Measurements from ENCODE around the gene IFFO2.

IFFO2 gene

GRCh38 chr1:18943162-18943561 lies 13.3 kb downstream of the IFFO2 start:
- TF ChIP-seq CTCF (IDR thresholded peaks at IDR 0.05), result no peak

DNA sequence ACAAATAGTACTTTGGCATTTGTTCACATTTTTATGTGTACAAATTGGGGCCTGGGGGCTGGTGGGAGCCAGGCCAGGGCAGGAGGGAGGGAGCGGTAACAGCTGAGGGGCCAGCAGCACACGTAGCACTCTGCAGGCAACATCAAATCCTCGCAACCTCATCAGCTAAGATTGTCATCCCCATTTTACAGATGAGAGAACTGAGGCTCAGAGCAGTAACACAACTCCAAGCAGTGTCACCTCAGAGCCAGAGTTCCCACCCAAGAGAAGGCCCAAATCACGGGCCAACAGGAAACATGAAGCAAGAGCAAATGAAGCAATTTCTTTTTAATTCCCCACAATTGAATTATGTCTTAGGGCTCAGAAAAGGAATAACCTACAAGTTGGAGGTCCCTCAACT lies 14.1 kb downstream of the IFFO2 start:
- TF ChIP-seq CTCF (IDR thresholded peaks at IDR 0.05), result no peak

DNA sequence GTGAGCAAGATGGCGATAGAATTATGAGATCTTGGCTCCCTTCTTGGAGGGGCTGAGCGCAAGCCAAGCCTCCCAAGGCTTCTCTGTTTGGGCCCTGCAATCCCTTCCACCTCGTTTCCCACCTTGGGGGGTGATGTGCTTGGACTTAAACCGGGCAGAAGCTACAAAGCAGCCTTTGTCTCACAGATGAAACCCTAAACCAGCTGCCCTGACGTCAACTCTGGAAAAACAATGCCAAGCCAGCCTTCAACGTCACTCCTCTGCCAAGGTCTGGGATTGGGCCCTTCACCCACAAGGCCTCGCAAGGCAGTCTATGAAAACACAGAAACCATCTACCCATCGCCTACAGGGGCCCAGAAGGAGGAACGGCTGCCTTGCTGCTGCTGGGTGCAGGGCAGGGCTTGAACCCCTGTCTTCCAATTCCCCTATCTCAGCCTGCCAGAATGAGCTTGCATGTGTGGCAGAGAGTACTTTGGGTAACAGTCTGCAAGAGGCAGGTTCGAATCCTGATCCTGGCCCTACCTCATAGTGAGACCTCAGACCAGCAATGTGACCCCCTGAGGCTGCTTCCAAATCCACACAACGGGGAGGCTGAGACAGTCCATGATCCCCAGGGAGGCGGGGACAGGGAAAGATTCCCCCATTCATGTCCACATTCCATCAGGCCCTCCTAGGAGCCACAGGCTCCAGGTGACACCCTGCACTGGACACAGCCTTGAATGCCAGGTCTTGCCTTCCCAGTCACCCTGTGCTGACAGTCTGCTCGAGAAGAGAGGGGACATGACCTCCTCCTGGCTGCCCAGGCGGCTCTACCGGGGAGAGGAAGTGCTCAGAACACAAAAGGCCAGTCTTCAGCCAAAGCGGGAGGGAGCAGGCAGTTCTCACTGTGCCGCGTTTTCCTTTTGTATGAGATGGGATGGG lies 15.0 kb downstream of the IFFO2 start:
- no peak for TF ChIP-seq CTCF (IDR thresholded peaks at IDR 0.05)

DNA sequence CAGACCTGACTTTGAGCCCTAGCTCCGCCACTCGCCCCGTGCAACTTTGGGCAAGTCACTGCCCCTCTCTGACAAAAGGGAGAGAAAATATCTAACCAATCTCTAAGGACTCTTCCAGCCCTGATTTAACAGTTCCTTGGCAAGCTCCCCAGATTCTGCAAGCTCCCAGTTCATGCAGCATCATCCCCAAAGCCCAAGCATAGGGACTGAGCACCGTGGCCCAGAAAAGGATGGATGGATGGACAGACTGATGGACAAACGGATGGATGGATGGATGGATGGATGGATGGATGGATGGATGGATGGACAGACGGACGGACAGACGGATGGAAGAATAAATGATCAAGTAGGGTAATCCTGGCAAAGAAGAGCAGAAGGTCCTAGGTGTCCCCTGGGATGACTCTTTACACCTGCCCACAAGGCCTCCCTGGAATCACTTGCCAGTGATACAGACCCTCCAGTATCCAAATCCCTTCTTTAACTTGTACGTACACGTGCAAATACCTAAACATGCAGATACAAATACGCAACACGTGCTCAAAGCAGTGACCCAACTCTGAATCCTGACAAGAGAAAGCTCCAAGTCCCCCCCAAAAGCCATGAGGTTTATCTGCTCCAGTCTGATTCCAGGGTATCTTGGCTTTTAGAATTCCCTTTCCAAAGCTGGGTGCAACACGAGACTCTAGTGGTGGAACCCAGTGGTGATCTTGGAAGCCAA lies 16.0 kb downstream of the IFFO2 start:
- TF ChIP-seq CTCF (IDR thresholded peaks at IDR 0.05), result no peak

DNA sequence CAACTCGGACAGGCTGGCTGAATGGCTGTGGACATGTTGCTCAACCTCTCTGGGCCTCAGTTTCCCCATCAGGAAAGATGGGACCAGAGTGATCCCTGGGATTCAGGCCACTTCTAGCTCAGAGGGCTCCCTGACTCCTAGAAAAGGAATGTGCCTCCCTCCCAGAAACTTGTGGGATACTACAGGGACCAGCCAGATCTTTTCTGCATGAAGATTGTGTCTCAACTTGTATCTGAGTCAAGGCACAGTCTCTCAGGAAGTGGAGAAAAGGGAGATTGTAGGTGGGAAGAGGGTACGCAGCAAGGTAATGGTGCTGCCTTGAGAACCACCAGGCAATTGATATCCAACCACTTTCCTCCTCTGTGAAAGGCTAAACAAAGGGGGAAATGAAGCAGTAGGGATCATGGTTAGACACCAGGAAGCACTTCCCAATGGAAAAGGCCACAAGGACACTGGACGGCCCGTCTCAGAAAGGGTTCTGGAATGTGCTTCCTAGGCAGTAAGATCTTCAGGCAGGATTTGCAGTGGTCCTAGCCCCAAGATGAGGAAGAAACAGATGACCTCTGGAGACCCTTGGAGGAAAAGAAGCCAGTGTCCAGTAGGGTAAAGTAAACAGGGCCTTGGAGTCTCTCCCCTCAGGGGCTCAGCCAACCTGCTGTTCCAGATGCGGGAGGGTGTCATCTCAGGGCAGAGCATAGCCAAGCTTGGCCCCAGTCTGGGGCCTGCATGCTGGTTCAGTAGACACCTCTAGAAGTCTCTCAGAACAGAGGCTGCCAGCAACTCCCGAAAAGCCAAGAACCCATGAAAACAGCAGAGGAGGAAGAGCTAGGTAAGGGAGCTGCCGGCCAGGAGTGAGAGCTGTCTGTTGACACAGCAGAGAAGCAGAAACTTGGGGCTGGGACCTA lies 16.8 kb downstream of the IFFO2 start:
- no peak for TF ChIP-seq CTCF (IDR thresholded peaks at IDR 0.05)

DNA sequence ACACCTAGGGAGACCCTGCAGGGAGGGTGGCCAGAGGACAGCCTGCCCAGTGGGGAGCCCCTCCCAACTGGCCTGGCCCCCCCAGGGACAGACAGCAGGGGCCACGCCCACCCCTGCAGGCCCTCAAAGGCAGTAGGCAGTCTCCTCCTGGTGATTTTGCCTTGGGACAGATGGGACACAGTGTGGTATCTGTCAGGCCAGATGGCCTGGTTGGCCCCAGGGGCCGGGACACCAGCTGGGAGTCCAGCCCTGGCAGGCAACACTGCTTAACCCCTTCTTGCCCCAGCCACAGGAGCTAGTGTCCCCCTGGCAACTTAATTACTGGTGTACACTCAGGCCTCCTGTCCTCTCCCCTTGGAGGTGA lies 17.8 kb downstream of the IFFO2 start:
- no peak for TF ChIP-seq CTCF (IDR thresholded peaks at IDR 0.05)

GRCh38 chr1:18938008-18938706 lies 18.3 kb downstream of the IFFO2 start:
- no peak for TF ChIP-seq CTCF (IDR thresholded peaks at IDR 0.05)

Measured in LNCAP (cell line).